DMS53 treated with DMSO at 0.1 percent for 48 hours (cell line): ENCODE data around the gene NME4.
"Not testable (repeated sequence)": the region's sequence is repeated elsewhere in the genome, so short reads cannot be mapped to it uniquely, and the experiment has no call there.

Experiments used
- DNase-seq: peaks from one replicate; lab custom pipeline; 2025; ENCODE audit not compliant: unreplicated experiment; lab: John Stamatoyannopoulos, UW

The NME4 gene

DNA sequence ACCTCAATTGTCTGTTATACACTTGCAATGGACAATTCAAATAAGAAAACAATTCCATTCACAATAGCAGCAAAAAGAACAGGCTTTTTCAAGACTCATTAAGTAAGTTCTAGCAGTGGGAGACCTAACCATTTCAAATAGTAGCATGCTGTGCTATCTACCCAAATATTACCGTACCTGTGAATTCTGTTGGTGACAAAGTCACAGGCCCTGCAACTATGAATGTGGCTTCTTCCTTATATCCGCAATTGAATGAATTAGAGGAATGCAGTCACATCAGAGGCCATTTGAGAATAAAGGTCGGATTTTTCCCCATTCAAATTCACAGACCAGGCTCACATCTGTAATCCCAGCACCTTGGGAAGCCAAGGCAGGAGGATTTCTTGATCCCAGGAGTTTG lies 800 bp upstream of the NME4 start:
- peak; percentile 45 for DNase-seq

- peak; percentile 28 for DNase-seq
These were observed 394 bp upstream of the NME4 start for GRCh38 chr16:396605-397004.

DNA sequence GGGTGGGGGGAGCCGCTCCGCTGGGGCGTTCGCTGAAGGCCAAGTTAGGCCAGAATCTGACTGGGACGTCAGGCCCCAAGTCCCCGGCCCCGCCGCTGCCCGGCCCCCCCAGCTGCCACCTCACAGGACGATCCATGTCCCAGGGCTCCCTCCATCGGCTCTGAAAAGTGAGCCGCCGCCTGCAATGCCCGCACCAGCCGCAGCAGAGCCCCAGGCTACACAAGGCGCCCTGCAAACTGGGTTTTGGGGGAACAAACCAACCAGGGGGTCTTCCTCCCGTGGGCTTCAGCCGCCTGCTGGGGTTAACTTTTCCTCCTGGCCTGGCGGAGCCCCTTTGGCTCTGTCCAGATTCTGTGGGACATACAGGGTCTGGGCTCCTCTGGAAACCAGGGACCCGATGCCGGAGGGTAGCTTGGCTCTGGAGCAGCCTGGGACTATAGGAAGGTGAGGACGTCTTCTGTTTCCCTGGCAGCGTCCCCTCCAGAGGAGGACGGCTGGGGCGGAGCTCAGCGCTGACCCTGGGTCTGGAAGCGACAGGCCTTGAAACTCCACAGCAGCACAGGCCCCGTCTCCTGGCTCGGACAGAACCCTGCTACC lies 835 bp downstream of the NME4 start:
- peak; percentile 9 for DNase-seq

GRCh38 chr16:398561-399339 lies 1.8 kb downstream of the NME4 start:
- no peak for DNase-seq

- DNase-seq, result no peak
These were observed 2.5 kb downstream of the NME4 start for GRCh38 chr16:399340-400019.

GRCh38 chr16:400061-400591 lies 3.1 kb downstream of the NME4 start:
- no peak for DNase-seq

GRCh38 chr16:401468-402348 lies 4.7 kb downstream of the NME4 start, which contains the start of gene DECR2:
TSS of gene DECR2 (plus strand) at chr16:401885. CDS start at chr16:401964, 79 bp downstream.
- peak; percentile 57 for DNase-seq

- no peak for DNase-seq
These were observed 8.0 kb downstream of the NME4 start for GRCh38 chr16:404971-405486.

DNA sequence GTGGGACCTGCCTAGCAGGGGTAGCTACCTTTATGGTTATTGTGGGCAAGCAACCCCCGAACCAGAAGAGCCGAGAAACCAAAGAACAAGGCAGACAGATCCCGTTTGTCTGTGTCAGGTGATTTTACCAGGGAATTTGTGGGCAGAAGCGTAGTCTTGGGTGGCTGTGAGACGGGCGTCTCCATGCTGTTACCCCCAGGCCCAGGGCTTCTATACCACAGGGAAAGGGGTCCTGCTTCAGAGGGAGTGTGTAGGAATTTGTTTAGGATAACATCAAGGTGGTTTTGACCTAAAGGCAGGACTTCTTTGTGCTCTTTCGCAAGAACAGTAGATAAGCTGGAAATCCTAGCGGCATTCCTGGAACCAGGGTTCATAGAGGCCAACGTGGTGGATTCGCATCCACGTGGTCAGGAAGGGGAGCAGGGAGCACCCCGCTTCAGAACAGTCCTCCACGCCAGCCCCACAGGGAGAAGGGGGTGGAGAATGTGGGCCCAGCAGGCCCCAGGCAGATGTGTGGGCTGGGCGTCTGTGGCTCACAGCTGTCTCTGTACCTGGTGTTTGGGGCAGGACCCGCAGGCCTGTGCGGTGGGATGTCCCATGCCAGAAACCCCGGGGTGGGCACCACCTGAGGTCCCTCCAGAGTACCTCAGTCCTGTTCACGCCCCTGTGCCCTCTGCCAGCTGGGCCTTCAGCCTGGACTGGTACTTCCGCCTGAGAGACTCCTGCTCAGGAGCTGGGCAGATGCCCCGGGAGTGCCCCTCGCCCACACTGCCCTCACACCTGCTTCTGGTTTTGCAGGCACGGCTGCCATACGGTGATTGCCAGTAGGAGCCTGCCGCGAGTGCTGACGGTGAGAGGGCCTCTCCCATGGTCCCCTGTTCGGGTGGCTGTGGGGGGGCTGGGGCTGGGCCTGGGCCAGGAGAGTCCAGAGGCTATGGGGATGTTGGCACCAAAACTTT lies 8.8 kb downstream of the NME4 start:
- DNase-seq, result no peak

DNA sequence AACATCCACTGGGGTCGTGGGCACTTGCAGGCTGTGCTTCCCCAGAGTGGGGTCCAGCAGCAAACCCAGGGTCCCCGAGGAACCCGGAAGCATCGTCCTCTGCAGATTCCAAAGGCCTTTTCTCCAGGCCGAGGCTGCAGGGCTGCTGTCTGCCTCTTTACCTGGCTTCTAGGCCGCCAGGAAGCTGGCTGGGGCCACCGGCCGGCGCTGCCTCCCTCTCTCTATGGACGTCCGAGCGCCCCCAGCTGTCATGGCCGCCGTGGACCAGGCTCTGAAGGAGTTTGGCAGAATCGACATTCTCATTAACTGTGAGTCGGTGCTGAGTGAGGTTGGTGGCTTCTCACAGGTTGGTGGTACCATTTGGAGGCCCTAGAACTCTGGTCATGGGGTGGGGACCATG lies 10.3 kb downstream of the NME4 start:
- DNase-seq, result no peak

DNA sequence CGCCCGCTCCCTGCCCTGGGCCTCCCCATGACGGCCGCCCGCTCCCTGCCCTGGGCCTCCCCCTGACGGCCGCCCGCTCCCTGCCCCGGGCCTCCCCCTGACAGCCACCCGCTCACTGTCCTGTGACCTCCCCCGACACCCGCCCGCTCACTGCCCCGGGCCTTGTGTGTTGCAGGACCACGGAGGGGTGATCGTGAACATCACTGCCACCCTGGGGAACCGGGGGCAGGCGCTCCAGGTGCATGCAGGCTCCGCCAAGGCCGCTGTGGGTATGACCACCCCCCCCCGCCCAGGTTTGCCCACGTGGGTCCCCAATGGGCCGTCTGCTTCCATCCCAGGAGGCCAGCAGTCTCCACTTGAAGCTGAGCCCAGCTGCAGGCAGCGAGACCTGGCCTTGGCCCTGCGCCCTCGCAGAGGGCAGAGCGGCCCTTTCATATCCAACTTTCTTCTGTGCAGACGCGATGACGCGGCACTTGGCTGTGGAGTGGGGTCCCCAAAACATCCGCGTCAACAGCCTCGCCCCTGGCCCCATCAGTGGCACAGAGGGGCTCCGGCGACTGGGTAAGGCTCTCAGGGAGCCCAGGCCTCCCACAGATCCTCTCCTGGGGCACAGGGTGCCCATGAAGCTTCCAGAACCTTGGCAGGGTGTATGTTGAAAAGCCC lies 13.6 kb downstream of the NME4 start:
- DNase-seq, result no peak

DNA sequence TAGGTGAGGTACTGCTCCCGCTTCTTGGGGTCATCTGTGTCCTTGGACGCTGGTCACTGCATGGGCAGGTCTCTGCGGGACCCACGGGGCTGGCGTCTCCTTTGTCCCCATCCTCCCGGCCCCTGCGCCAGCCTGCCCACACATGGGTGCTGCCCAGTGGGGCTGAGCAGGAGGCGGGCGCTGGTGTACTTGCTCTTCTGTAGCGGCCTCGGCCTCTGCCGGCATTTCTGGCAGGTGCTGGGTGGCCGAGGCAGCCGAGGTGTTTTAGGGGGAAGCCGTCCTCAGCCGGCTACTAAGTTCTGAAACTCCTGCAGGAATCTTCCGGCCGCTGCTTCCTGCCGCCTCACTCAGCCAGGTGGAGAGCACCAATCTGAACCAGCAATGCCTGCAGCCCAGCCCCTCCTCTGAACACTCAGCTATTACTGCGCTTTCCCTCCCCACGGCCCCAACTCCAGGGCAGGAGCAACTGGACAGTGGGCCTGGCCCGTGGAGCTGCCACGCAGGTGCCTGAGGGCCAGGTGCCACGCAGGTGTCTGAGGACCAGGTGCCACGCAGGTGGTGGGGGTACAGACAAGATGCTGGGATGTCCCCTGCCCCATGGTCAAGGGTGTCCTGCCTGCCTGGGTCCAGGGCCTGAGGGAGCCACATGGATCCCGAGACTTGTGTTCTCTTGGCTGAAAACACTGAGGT lies 14.7 kb downstream of the NME4 start:
- no peak for DNase-seq

- no peak for DNase-seq
These were observed 17.6 kb downstream of the NME4 start for GRCh38 chr16:414395-415169.

DNA sequence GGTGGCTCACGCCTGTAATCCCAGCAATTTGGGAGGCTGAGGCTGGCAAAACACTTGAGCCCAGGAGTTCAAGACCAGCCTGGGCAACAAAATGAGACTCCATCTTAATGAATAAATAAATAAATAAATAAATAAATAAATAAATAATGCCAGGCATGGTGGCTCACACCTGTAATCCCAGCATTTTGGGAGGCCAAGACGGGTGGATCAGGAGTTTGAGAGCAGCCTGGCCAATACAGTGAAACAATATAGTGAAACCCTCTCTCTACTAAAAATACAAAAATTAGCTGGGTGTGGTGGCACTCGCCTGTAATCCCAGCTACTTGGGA lies 18.1 kb downstream of the NME4 start:
- not testable (repeated sequence) for DNase-seq

- not testable (repeated sequence) for DNase-seq
These were observed 25.2 kb downstream of the NME4 start for GRCh38 chr16:422179-422578.

DNA sequence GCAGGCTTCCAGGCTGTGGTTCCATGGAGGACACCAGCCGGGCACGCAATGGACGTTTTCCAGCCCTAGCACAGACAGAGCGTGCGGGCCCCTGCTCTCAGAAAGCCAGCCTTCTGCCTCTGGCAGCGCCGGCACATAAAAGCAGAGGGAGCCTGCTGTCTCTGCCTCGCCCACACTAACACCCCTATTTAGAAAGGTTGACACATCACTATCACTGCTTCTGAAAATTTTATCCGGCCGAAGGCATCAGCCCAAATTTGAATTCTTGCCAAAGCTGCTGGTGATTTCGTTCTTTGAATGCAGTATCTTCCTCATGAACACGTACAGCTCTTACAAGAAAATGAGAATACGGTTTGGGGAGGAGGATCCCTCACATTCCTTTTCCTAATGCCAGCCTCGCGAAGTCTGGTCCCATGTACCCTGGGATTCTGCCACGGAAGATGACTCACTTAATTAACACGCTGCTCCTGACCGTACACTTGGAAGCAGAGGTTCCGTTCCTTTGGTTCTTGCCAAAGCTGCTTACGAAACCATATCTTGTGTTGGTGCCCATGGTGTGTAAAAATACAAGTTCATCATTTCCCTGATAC lies 27.1 kb downstream of the NME4 start:
- no peak for DNase-seq

DNA sequence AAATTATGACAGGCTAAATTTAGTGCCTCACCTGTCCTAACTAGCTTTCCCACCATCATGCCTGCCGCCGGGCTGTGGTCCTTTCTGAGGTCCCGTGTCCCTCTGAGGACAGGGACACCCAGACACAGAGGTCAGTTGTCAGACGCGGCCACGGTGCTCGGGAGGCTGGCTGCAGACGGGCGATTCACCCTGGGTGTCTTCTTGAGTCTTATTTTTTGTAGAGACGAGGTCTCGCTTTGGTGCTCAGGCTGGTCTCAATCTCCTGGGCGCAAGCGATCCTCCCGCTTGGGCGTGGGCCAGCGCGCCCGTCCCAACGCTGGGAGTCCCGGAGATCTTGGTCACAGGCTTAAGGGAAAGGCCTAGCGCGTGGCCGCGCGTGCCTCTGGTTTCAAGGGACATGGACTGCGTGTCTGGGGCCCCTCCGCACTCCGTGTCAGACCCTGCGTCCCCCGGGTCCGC lies 27.7 kb downstream of the NME4 start:
- DNase-seq, result no peak
